Measurements from ENCODE around the gene SPDYC. TPM values are rescaled to one million over a fixed set of nuclear protein-coding genes. Genes with fewer than 3 reads are reported as not detected.

SPDYC gene
- total and polyA plus RNA-seq, 9 of the 15 experiments (the other 6 are each of a cell fraction or from before 2014, with no cell fraction given), result 4.4 to 18.8 (median 9.2) TPM

- no peak for TF ChIP-seq ZNF280B (CRISPR knock-in tag; IDR thresholded peaks at IDR 0.05)
- no peak for TF ChIP-seq ZNF174 (CRISPR knock-in tag; IDR thresholded peaks at IDR 0.05)
- peak; percentile 99 for TF ChIP-seq TBP (optimal IDR thresholded peaks at IDR 0.05; ENCODE audit: low read depth, low read length)
- TF ChIP-seq HNRNPUL1 (IDR thresholded peaks at IDR 0.05; ENCODE audit: low read length), result no peak
- no peak for TF ChIP-seq ZNF609 (CRISPR knock-in tag; IDR thresholded peaks at IDR 0.05; ENCODE audit: borderline replicate concordance)
- TF ChIP-seq, protein P1, sequence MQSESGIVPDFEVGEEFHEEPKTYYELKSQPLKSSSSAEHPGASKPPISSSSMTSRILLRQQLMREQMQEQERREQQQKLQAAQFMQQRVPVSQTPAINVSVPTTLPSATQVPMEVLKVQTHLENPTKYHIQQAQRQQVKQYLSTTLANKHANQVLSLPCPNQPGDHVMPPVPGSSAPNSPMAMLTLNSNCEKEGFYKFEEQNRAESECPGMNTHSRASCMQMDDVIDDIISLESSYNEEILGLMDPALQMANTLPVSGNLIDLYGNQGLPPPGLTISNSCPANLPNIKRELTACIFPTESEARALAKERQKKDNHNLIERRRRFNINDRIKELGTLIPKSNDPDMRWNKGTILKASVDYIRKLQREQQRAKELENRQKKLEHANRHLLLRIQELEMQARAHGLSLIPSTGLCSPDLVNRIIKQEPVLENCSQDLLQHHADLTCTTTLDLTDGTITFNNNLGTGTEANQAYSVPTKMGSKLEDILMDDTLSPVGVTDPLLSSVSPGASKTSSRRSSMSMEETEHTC (IDR thresholded peaks at IDR 0.05), result no peak
- TF ChIP-seq TAL1 (IDR thresholded peaks at IDR 0.05), result no peak
- no peak for TF ChIP-seq NFXL1 (CRISPR knock-in tag; IDR thresholded peaks at IDR 0.05)
- no peak for TF ChIP-seq SNRNP70 (optimal IDR thresholded peaks at IDR 0.05; ENCODE audit: low read depth, low read length)
- TF ChIP-seq ARID2 (IDR thresholded peaks at IDR 0.05), result no peak
- TF ChIP-seq, protein P2, sequence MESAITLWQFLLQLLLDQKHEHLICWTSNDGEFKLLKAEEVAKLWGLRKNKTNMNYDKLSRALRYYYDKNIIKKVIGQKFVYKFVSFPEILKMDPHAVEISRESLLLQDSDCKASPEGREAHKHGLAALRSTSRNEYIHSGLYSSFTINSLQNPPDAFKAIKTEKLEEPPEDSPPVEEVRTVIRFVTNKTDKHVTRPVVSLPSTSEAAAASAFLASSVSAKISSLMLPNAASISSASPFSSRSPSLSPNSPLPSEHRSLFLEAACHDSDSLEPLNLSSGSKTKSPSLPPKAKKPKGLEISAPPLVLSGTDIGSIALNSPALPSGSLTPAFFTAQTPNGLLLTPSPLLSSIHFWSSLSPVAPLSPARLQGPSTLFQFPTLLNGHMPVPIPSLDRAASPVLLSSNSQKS (CRISPR knock-in tag; IDR thresholded peaks at IDR 0.05), result no peak
- no peak for TF ChIP-seq FUS (optimal IDR thresholded peaks at IDR 0.05; ENCODE audit: low read depth, low read length)
Measured at GRCh38 chr11:65170058-65170534, at the start of gene SPDYC (continued).
